ENCODE measurements around the gene SLC10A1.
"Not testable (repeated sequence)": the region's sequence is repeated elsewhere in the genome, so short reads cannot be mapped to it uniquely, and the experiment has no call there.

The SLC10A1 gene

GRCh38 chr14:69820991-69821390 lies 23.9 kb upstream of the SLC10A1 start:
- Histone ChIP-seq H3K27ac (ENCODE audit: low read depth, low read length) (no peak overlapping the region), H3K36me3 (ENCODE audit: control insufficient read depth, insufficient read depth, low read length) (no peaks in the 10 kb centered on the region), H3K9ac (ENCODE audit: low read length) (no peak overlapping the region), H3K4me3 (ENCODE audit: low read length) (no peak overlapping the region), H3K27me3 (ENCODE audit: control insufficient read depth, insufficient read depth, low read length) (no peaks in the 10 kb centered on the region), H3K4me1 (ENCODE audit: control insufficient read depth, insufficient read depth, low read length) (no peaks in the 10 kb centered on the region)

- Histone ChIP-seq H3K36me3 (ENCODE audit: control insufficient read depth, insufficient read depth, low read length) (no peaks in the 10 kb centered on the region), H3K4me3 (ENCODE audit: low read length) (no peak overlapping the region), H3K9ac (ENCODE audit: low read length) (no peak overlapping the region), H3K27ac (ENCODE audit: low read depth, low read length) (no peak overlapping the region), H3K27me3 (ENCODE audit: control insufficient read depth, insufficient read depth, low read length) (no peaks in the 10 kb centered on the region), H3K4me1 (ENCODE audit: control insufficient read depth, insufficient read depth, low read length) (no peaks in the 10 kb centered on the region)
These were observed 22.6 kb upstream of the SLC10A1 start for GRCh38 chr14:69819607-69820006.

GRCh38 chr14:69818758-69819191 lies 21.7 kb upstream of the SLC10A1 start:
- Histone ChIP-seq H3K36me3 (ENCODE audit: control insufficient read depth, insufficient read depth, low read length) (no peaks in the 10 kb centered on the region), H3K4me3 (ENCODE audit: low read length) (no peak overlapping the region), H3K4me1 (ENCODE audit: control insufficient read depth, insufficient read depth, low read length) (no peaks in the 10 kb centered on the region), H3K27me3 (ENCODE audit: control insufficient read depth, insufficient read depth, low read length) (no peaks in the 10 kb centered on the region), H3K9ac (ENCODE audit: low read length) (no peak overlapping the region), H3K27ac (ENCODE audit: low read depth, low read length) (no peak overlapping the region)

- Histone ChIP-seq H3K4me1 (ENCODE audit: control insufficient read depth, insufficient read depth, low read length) (no peaks in the 10 kb centered on the region), H3K36me3 (ENCODE audit: control insufficient read depth, insufficient read depth, low read length) (no peaks in the 10 kb centered on the region), H3K9ac (ENCODE audit: low read length) (no peak overlapping the region), H3K27me3 (ENCODE audit: control insufficient read depth, insufficient read depth, low read length) (no peaks in the 10 kb centered on the region), H3K4me3 (ENCODE audit: low read length) (no peak overlapping the region), H3K27ac (ENCODE audit: low read depth, low read length) (no peak overlapping the region)
These were observed 19.2 kb upstream of the SLC10A1 start for GRCh38 chr14:69816216-69816615.

- H3K27me3 ChIP-seq (ENCODE audit: control insufficient read depth, insufficient read depth, low read length) = no peaks in the 10 kb centered on the region
- H3K9ac ChIP-seq (ENCODE audit: low read length) = no peak overlapping the region
- H3K36me3 ChIP-seq (ENCODE audit: control insufficient read depth, insufficient read depth, low read length) = no peaks in the 10 kb centered on the region
- no peak overlapping the region for H3K4me3 ChIP-seq (ENCODE audit: low read length)
- no peaks in the 10 kb centered on the region for H3K4me1 ChIP-seq (ENCODE audit: control insufficient read depth, insufficient read depth, low read length)
- no peak overlapping the region for H3K27ac ChIP-seq (ENCODE audit: low read depth, low read length)
These were observed 18.5 kb upstream of the SLC10A1 start for GRCh38 chr14:69815556-69815955.

- no peaks in the 10 kb centered on the region for H3K4me1 ChIP-seq (ENCODE audit: control insufficient read depth, insufficient read depth, low read length)
- no peak overlapping the region for H3K27ac ChIP-seq (ENCODE audit: low read depth, low read length)
- H3K4me3 ChIP-seq (ENCODE audit: low read length) = no peak overlapping the region
- no peak overlapping the region for H3K9ac ChIP-seq (ENCODE audit: low read length)
- no peaks in the 10 kb centered on the region for H3K27me3 ChIP-seq (ENCODE audit: control insufficient read depth, insufficient read depth, low read length)
- H3K36me3 ChIP-seq (ENCODE audit: control insufficient read depth, insufficient read depth, low read length) = no peaks in the 10 kb centered on the region
These were observed 17.4 kb upstream of the SLC10A1 start for GRCh38 chr14:69814397-69814796.

GRCh38 chr14:69813346-69813745 lies 16.3 kb upstream of the SLC10A1 start:
- not testable (repeated sequence) for H3K36me3 ChIP-seq (ENCODE audit: control insufficient read depth, insufficient read depth, low read length); H3K9ac ChIP-seq (ENCODE audit: low read length); H3K27me3 ChIP-seq (ENCODE audit: control insufficient read depth, insufficient read depth, low read length); H3K4me3 ChIP-seq (ENCODE audit: low read length); H3K27ac ChIP-seq (ENCODE audit: low read depth, low read length); H3K4me1 ChIP-seq (ENCODE audit: control insufficient read depth, insufficient read depth, low read length)

- H3K4me3 ChIP-seq (ENCODE audit: low read length) = no peak overlapping the region
- H3K27ac ChIP-seq (ENCODE audit: low read depth, low read length) = no peak overlapping the region
- no peaks in the 10 kb centered on the region for H3K4me1 ChIP-seq (ENCODE audit: control insufficient read depth, insufficient read depth, low read length)
- H3K36me3 ChIP-seq (ENCODE audit: control insufficient read depth, insufficient read depth, low read length) = no peaks in the 10 kb centered on the region
- no peaks in the 10 kb centered on the region for H3K27me3 ChIP-seq (ENCODE audit: control insufficient read depth, insufficient read depth, low read length)
- H3K9ac ChIP-seq (ENCODE audit: low read length) = no peak overlapping the region
These were observed 15.7 kb upstream of the SLC10A1 start for GRCh38 chr14:69812711-69813110.

GRCh38 chr14:69811868-69812252 lies 14.8 kb upstream of the SLC10A1 start:
- H3K27me3 ChIP-seq (ENCODE audit: control insufficient read depth, insufficient read depth, low read length) = no peaks in the 10 kb centered on the region
- H3K4me3 ChIP-seq (ENCODE audit: low read length) = no peak overlapping the region
- H3K4me1 ChIP-seq (ENCODE audit: control insufficient read depth, insufficient read depth, low read length) = no peaks in the 10 kb centered on the region
- no peak overlapping the region for H3K9ac ChIP-seq (ENCODE audit: low read length)
- H3K27ac ChIP-seq (ENCODE audit: low read depth, low read length) = no peak overlapping the region
- no peaks in the 10 kb centered on the region for H3K36me3 ChIP-seq (ENCODE audit: control insufficient read depth, insufficient read depth, low read length)

- H3K27me3 ChIP-seq (ENCODE audit: control insufficient read depth, insufficient read depth, low read length) = no peaks in the 10 kb centered on the region
- no peak overlapping the region for H3K9ac ChIP-seq (ENCODE audit: low read length)
- H3K27ac ChIP-seq (ENCODE audit: low read depth, low read length) = no peak overlapping the region
These were observed 14.3 kb upstream of the SLC10A1 start for GRCh38 chr14:69811227-69811867.

GRCh38 chr14:69808919-69809808 lies 12.1 kb upstream of the SLC10A1 start:
- Histone ChIP-seq H3K4me1 (ENCODE audit: control insufficient read depth, insufficient read depth, low read length) (no peaks in the 10 kb centered on the region), H3K27ac (ENCODE audit: low read depth, low read length) (no peak overlapping the region), H3K27me3 (ENCODE audit: control insufficient read depth, insufficient read depth, low read length) (no peaks in the 10 kb centered on the region), H3K9ac (ENCODE audit: low read length) (no peak overlapping the region), H3K36me3 (ENCODE audit: control insufficient read depth, insufficient read depth, low read length) (no peaks in the 10 kb centered on the region), H3K4me3 (ENCODE audit: low read length) (no peak overlapping the region)

More at GRCh38 chr14:69811227-69811867, 14.3 kb upstream of the SLC10A1 start:
- H3K36me3 ChIP-seq (ENCODE audit: control insufficient read depth, insufficient read depth, low read length) = no peaks in the 10 kb centered on the region
- H3K4me1 ChIP-seq (ENCODE audit: control insufficient read depth, insufficient read depth, low read length) = no peaks in the 10 kb centered on the region
- no peak overlapping the region for H3K4me3 ChIP-seq (ENCODE audit: low read length)

GRCh38 chr14:69807192-69807591 lies 10.2 kb upstream of the SLC10A1 start:
- no peak overlapping the region for H3K4me3 ChIP-seq (ENCODE audit: low read length)
- no peaks in the 10 kb centered on the region for H3K27me3 ChIP-seq (ENCODE audit: control insufficient read depth, insufficient read depth, low read length)
- H3K4me1 ChIP-seq (ENCODE audit: control insufficient read depth, insufficient read depth, low read length) = no peaks in the 10 kb centered on the region
- no peak overlapping the region for H3K9ac ChIP-seq (ENCODE audit: low read length)
- no peaks in the 10 kb centered on the region for H3K36me3 ChIP-seq (ENCODE audit: control insufficient read depth, insufficient read depth, low read length)
- no peak overlapping the region for H3K27ac ChIP-seq (ENCODE audit: low read depth, low read length)

- no peaks in the 10 kb centered on the region for H3K4me1 ChIP-seq (ENCODE audit: control insufficient read depth, insufficient read depth, low read length)
- H3K9ac ChIP-seq (ENCODE audit: low read length) = no peak overlapping the region
- H3K36me3 ChIP-seq (ENCODE audit: control insufficient read depth, insufficient read depth, low read length) = no peaks in the 10 kb centered on the region
- no peak overlapping the region for H3K27ac ChIP-seq (ENCODE audit: low read depth, low read length)
- H3K4me3 ChIP-seq (ENCODE audit: low read length) = no peak overlapping the region
- no peaks in the 10 kb centered on the region for H3K27me3 ChIP-seq (ENCODE audit: control insufficient read depth, insufficient read depth, low read length)
These were observed 7.9 kb upstream of the SLC10A1 start for GRCh38 chr14:69804902-69805301.

Measured in rectal smooth muscle tissue (tissue), 1 donor.